GM21381 (cell line): ENCODE data around the gene TOR1B.
"Not testable (repeated sequence)": the region's sequence is repeated elsewhere in the genome, so short reads cannot be mapped to it uniquely, and the experiment has no call there.

Experiments used
- ATAC-seq: cut with Tn5 transposase; IDR thresholded peaks from one replicate; pipeline ENCODE4 v1.9.1; 2021; ENCODE audit warnings: mild to moderate bottlenecking, moderate library complexity; ENCODE audit not compliant: unreplicated experiment

TOR1B gene

DNA sequence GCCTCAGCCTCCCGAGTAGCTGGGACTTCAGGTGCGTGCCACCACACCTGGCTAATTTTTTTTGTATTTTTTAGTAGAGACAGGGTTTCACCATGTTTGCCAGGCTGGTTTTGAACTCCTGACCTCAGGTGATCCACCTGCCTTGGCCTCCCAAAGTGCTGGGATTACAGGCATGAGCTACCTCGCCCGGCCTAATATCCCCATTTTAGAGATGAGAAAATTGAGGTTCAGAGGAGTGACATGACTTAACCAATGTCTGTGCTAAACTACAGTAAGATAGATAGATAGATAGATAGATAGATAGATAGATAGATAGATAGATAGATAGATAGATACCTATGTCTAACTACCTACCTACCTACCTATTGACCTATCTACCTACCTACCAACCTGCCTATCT lies 26.9 kb upstream of the TOR1B start:
- ATAC-seq = not testable (repeated sequence)

DNA sequence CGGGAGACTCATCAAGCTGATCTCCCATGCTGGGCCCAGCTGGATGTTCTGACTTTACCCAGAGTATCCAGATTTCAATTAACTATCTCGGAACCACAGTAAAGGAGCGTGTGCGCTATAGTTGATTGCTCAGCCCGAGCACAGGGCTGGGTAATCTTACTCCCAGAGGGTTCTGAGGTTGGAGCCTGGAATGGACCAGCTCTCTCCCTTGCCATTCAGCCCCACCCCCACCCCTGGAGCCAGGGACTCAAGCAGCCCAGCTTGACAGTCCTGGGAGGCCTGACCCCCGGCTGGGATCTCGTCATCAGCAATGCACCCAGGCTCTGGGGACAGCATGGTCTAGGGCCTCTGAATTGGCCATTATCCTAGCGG lies 26.4 kb upstream of the TOR1B start:
- no peak for ATAC-seq

DNA sequence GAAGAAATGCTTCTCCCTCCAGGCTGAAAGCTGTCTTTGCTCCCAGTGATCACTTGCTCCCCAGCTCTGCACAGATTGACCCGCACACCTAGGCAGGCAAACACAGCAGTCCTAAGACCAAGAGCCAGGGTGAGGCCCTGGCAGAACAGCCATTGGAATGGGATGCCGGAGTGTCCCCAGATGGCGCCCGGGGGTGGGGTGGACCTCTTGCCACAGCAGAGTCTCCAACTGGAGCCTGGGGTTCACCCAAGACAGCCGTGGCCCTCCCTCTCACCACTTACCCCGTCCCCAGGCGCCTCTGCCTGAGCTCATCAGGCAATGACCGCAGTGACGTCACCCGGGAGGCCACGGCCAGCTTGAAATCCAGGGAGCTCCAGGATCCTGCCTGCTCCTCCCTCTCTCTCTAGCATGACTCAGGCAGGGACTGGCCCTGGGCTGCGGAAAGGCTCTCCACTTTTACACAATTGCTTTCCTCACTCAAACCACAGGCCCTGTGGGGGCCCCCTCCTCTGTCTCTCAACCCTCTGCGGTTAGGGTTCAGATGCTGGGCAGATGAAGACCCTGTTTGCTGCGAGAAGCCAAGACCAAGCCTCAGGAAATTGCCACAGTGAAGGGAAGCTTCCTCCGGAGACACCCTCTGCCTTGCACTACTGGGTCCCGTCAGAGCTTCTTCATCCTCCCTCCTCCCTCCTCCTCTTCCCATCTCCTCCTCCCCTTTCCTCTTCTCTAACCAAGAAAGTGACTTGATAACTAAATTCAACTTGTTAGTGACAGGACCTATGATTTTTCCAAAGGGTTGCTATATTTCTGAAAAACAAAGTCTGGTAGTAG lies 25.8 kb upstream of the TOR1B start:
- ATAC-seq = no peak

- no peak for ATAC-seq
Observed at GRCh38 chr9:129777769-129778130, 25.2 kb upstream of the TOR1B start.

DNA sequence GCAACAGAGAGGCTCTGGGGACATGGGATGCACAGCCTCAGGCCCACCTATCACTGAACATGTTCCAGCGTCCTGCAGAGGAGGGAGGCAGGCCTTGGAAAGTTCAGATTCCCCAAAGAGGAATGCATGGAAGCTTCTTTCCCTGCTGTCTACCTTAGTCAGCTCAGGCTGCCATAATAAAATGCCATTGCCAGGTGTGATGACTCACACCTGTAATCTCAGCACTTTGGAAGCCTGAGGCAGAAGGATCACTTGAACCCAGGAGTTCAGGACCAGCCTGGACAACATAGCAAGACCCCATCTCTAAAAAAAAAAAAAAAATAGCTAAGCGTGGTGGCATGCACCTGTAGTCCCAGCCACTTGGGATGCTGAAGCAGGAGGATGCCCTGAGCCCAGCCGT lies 24.5 kb upstream of the TOR1B start:
- ATAC-seq = no peak

GRCh38 chr9:129779560-129780190 lies 23.3 kb upstream of the TOR1B start:
- ATAC-seq = no peak

DNA sequence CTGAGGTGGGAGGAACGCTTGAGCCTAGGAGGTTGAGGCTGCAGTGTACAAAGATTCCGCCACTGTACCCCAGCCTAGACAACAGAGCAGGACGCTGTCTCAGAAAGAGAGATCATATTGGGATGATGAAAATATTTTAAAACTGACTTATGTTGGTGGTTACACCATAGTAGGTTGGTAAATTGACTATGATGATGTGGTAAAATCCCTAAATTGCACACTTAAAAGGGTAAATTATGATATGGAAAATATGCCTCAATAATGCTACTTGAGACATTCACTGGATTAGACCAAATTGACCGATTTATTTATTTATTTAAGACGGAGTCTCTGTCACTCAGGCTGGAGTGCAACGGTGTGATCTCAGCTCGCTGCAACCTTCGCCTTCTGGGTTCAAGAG lies 21.9 kb upstream of the TOR1B start:
- ATAC-seq = no peak

DNA sequence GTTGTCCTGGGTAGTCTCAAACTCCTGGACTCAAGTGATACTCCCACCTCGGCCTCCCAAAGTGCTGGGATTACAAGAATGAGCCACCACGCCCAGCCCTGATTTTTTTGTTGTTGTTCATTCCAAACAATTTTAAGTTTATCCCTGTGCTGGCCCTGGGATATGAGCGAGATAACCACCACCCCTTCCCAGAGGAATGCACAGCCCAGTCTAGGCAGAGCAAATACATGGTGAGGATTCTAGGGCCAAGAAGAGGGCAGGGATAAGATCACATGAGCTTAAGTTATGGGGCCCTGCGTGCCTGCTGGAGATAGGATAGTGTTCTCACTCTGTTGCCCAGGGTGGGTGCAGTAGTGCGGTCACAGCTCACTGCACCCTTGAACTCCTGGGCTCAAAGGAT lies 21.0 kb upstream of the TOR1B start:
- ATAC-seq = no peak

GRCh38 chr9:129783516-129784361 lies 19.2 kb upstream of the TOR1B start:
- no peak for ATAC-seq

- ATAC-seq = not testable (repeated sequence)
Observed at GRCh38 chr9:129784970-129785369, 18.0 kb upstream of the TOR1B start.

DNA sequence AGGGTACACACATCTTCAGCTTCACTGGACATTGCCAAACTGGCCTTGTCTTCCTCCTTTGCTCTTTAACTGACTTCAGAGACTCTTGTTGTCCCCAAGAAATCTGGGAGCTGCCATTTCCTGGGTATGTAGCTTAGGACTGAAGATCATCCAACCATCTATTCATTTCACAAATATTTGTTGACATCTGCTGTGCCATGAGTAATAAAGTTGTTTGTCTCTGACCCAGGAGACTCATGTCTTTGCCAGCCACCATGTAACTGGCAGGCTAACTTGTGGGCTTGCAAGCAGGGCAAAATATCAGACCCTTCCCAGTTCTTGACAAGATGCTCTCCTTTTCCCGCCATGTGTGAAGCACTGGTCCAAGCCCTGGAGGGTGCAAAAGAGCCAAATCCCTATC lies 17.1 kb upstream of the TOR1B start:
- no peak for ATAC-seq

GRCh38 chr9:129786481-129786880 lies 16.5 kb upstream of the TOR1B start:
- ATAC-seq = no peak

DNA sequence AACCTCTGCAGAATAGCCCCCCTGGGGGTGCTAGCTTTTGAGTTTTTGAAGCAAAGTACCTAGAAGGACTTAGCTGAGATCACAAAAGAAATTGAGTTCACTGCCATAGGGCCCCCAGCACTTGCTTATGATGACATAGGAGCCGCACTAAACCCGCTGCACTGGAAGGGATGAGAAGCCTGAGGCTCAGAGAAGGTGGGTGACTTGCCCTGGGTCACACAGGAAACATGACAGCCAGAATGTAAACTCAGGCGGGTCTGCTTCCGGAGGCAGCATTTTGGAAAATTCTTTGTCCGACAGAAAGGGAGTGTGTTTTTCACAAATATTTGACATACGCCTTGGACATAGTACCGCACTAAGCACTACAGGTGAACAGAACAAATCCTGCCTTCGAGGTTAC lies 8.4 kb upstream of the TOR1B start:
- no peak for ATAC-seq

DNA sequence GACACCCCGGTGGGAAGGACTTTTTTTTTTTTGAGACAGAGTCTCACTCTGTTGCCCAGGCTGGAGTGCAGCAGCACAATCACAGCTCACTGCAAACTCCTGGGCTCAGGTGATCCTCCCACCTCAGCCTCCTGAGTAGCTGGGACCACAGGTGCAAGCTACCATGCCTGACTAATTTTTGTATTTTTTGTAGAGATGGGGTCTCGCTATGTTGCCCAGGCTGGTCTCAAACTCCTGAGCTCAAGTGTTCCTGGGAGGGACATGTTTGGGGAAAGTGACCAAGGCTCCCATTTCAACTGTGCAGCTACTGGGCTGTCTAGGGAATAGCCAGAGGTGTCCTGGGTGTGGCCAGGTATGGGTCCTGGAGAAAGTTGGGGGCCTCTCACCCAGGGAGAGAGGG lies 7.0 kb upstream of the TOR1B start:
- not testable (repeated sequence) for ATAC-seq

DNA sequence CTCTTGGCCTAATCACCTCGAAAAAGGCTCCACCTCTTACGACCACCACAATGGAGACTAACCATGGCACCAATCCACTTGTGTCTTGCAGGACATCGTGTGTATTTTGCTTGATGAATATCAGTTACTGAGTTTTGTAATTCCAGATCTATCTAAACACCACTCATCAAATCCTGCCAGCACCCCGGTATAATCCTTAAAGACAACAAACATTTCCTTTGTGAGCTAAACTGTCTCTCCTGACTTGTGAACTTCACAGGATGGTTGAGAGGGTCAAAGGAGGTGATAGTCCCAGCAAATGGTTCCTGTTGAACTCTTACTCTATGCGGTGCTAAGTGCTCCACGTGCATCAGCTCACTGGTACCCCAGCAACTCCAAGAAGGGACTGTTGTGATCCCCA lies 4.0 kb upstream of the TOR1B start:
- ATAC-seq = no peak

- ATAC-seq = no peak
Observed at GRCh38 chr9:129801504-129801903, 1.5 kb upstream of the TOR1B start.

GRCh38 chr9:129803676-129804060 lies 684 bp downstream of the TOR1B start:
- no peak for ATAC-seq

DNA sequence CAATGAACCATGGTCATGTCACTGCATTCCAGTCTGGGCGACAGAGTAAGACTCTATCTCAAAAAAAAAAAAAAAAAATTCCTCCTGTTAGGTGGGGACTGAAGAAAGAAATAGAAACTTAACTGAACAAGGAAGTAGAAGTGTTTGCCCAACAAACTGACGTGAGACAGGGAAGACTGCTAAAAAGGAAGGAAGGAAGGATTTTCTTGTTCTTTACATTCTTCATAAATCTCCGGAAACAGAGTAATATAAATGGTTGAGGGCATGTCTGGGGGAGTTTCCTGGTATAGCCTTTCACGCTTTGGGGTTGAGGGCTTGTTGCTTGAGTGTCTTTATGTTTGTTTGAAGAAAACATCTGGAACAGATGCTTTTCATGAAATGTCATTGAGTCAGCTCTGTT lies 3.1 kb downstream of the TOR1B start:
- no peak for ATAC-seq

- ATAC-seq = no peak
Observed at GRCh38 chr9:129809346-129809745, 6.4 kb downstream of the TOR1B start.

DNA sequence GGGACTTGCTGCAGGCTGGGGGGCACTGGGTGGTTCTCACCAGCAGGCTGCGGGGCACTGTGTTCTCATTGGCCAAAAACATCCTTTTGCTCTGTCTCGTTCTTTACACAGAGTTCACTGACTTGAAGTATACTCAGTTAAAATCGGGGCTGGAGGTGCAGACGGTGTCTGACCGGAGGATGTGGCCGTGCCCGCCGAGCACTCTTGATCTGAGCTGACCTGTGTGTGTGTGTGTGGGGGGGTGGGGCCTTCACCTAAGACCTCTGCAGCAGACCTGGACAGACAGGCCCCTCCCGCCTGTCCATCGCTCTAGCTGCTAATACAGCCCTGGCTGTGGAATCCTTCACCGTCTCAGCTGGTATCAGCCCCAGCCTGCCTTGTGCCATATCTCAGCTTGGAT lies 7.1 kb downstream of the TOR1B start:
- ATAC-seq = no peak

GRCh38 chr9:129810788-129811187 lies 7.8 kb downstream of the TOR1B start:
- ATAC-seq = no peak

DNA sequence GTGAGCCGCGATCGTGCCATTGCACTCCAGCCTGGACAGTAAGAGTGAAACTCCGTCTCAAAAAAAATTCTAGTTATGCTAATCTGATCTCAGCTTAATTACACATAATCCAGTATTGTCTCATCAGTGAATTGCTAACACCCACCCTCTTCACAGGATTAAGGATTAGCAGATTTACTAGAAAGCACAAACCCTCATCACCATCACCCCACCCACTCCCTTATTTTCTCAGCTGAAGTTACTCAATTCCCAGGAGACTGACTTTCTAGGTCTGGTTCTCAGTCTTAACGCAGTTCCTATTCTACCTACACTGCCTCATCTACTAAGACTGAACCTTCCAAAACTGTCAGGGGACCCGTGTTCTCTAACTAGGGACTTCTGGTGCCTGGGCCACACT lies 9.0 kb downstream of the TOR1B start:
- ATAC-seq = no peak
